HepG2 (cell line): ENCODE data around the gene C1R. TPM values are rescaled to one million over a fixed set of nuclear protein-coding genes. Genes with fewer than 3 reads are reported as not detected.

Experiments used
- BRCA1 ChIP-seq: sonication (generic); formaldehyde crosslinking; IDR thresholded peaks from 2 replicates; pipeline ENCODE4 v1.4.0; 2020; ENCODE audit warnings: missing genetic modification reagents
- IRF2 ChIP-seq: IDR thresholded peaks from 2 replicates; pipeline ENCODE4 v1.6.1; 2018; ENCODE audit warnings: missing genetic modification reagents, missing compliant biosample characterization
- JUN ChIP-seq: sonication (generic); formaldehyde crosslinking; IDR thresholded peaks from 2 replicates; pipeline ENCODE4 v1.4.0; 2020; ENCODE audit warnings: mild to moderate bottlenecking, missing genetic modification reagents
- MTA1 ChIP-seq: sonication (generic); formaldehyde crosslinking; IDR thresholded peaks from 2 replicates; pipeline ENCODE4 v1.4.0; 2020; ENCODE audit warnings: missing genetic modification reagents, mild to moderate bottlenecking, borderline replicate concordance
- MYC ChIP-seq: sonication (generic); formaldehyde crosslinking; IDR thresholded peaks from 2 replicates; pipeline ENCODE4 v1.9.0; 2021; ENCODE audit warnings: missing genetic modification reagents, borderline replicate concordance
- PHF8 ChIP-seq: sonication (generic); formaldehyde crosslinking; IDR thresholded peaks from 2 replicates; pipeline ENCODE4 v1.5.0; 2020; ENCODE audit warnings: missing genetic modification reagents
- PRDM15 ChIP-seq: sonication (generic); formaldehyde crosslinking; IDR thresholded peaks from 2 replicates; pipeline ENCODE4 v1.4.0; 2020; ENCODE audit warnings: missing genetic modification reagents
- RFXANK ChIP-seq: IDR thresholded peaks from 2 replicates; pipeline ENCODE4 v1.6.1; 2016
- RNF219 ChIP-seq: sonication (generic); formaldehyde crosslinking; IDR thresholded peaks from 2 replicates; pipeline ENCODE4 v1.5.0; 2020; ENCODE audit warnings: mild to moderate bottlenecking, missing genetic modification reagents
- SRSF9 ChIP-seq: fragments of 200-400 bp; formaldehyde crosslinking; IDR thresholded peaks from 2 replicates; pipeline ENCODE4 v1.6.1; 2018; ENCODE audit warnings: borderline replicate concordance, mild to moderate bottlenecking, low read depth, low read length; ENCODE audit not compliant: insufficient read depth, poor library complexity, severe bottlenecking
- TARDBP ChIP-seq: sonication (generic); formaldehyde crosslinking; IDR thresholded peaks from 2 replicates; pipeline ENCODE4 v1.8.0; 2022; ENCODE audit warnings: mild to moderate bottlenecking, missing genetic modification reagents
- TP53 ChIP-seq: sonication (generic); formaldehyde crosslinking; conservative IDR thresholded peaks from 2 replicates; pipeline ENCODE4 v1.4.0; 2020; ENCODE audit warnings: missing genetic modification reagents
- TSC22D2 ChIP-seq: sonication (generic); formaldehyde crosslinking; IDR thresholded peaks from 2 replicates; pipeline ENCODE4 v1.5.1; 2020; ENCODE audit warnings: missing genetic modification reagents, mild to moderate bottlenecking, borderline replicate concordance
- XBP1 ChIP-seq: sonication (generic); formaldehyde crosslinking; IDR thresholded peaks from 2 replicates; pipeline ENCODE4 v1.5.0; 2020; ENCODE audit warnings: missing genetic modification reagents
- ZNF205 ChIP-seq: IDR thresholded peaks from 2 replicates; pipeline ENCODE4 v1.6.1; 2018; ENCODE audit warnings: missing biosample characterization, missing genetic modification reagents
- ZNF232 ChIP-seq: sonication (generic); formaldehyde crosslinking; IDR thresholded peaks from 2 replicates; pipeline ENCODE4 v1.4.0; 2020; ENCODE audit warnings: missing genetic modification reagents, borderline replicate concordance
- ZNF574 ChIP-seq: sonication (generic); formaldehyde crosslinking; IDR thresholded peaks from 2 replicates; pipeline ENCODE4 v1.4.0; 2020; ENCODE audit warnings: missing genetic modification reagents
- ZNF577 ChIP-seq: sonication (generic); formaldehyde crosslinking; IDR thresholded peaks from 2 replicates; pipeline ENCODE4 v1.4.0; 2020; ENCODE audit warnings: mild to moderate bottlenecking, low read depth, missing genetic modification reagents, borderline replicate concordance
- ZNF580 ChIP-seq: IDR thresholded peaks from 2 replicates; pipeline ENCODE4 v1.6.1; 2016; ENCODE audit warnings: low read depth, borderline replicate concordance
- ZNF747 ChIP-seq: sonication (generic); formaldehyde crosslinking; IDR thresholded peaks from 2 replicates; pipeline ENCODE4 v1.8.1; 2023; ENCODE audit warnings: missing genetic modification reagents, mild to moderate bottlenecking, borderline replicate concordance
- ZZZ3 ChIP-seq: sonication (generic); formaldehyde crosslinking; IDR thresholded peaks from 2 replicates; pipeline ENCODE4 v1.4.0; 2020; ENCODE audit warnings: missing genetic modification reagents, mild to moderate bottlenecking, borderline replicate concordance
- polyA plus RNA-seq, 8 experiments: library from polyadenylated mRNA; depleted of rRNA in 3 of 8; stranded (reverse) in 7 of 8; unstranded in 1 of 8; fragments of >200 nt; fragmentation: Illumina TruSeq in 4 of 8; extraction: Trizol in 4 of 8; gene quantifications; 2 replicates each; pipeline versions ENCODE4 v1.2.1 to v1.2.3, GENCODE V29; 2011 to 2016; ENCODE audit warnings: low read depth in 4 of 8, missing spikeins in 1 of 8, mixed read lengths in 1 of 8; ENCODE audit not compliant: insufficient read depth in 1 of 8
- total RNA-seq, 5 experiments: library from RNA; depleted of rRNA; stranded (reverse); fragments of >200 nt; fragmentation: Illumina TruSeq; extraction: Trizol; gene quantifications; 2 replicates each; pipeline ENCODE4 v1.2.3, GENCODE V29; 2016; ENCODE audit warnings: low read depth in 1 of 5

Gene C1R
- total and polyA plus RNA-seq, 2 of the 13 experiments (the other 11 are each of a cell fraction or from before 2014, with no cell fraction given) = 3.5 to 6.5 TPM

- no peak for TF ChIP-seq PRDM15 (CRISPR knock-in tag)
- no peak for TF ChIP-seq ZNF747
- TF ChIP-seq PHF8 (CRISPR knock-in tag) = no peak
- TF ChIP-seq TARDBP (CRISPR knock-in tag) = peak; percentile 78
- TF ChIP-seq BRCA1 (CRISPR knock-in tag) = no peak
- no peak for TF ChIP-seq XBP1 (CRISPR knock-in tag)
- TF ChIP-seq JUN (CRISPR knock-in tag) = no peak
- TF ChIP-seq ZNF580 (CRISPR knock-in tag) = no peak; the same call in 1 of the 2 replicates
- peak; percentile 4; the same call in 1 of the 2 replicates for TF ChIP-seq MYC (CRISPR knock-in tag)
- no peak for TF ChIP-seq RFXANK (CRISPR knock-in tag)
- TF ChIP-seq ZNF205 (CRISPR knock-in tag) = no peak
- TF ChIP-seq MTA1 = no peak
- TF ChIP-seq ZNF232 (CRISPR knock-in tag) = 0 out of 2 replicates have a peak, but pooled peaks have one; percentile 63
- TF ChIP-seq TSC22D2 (CRISPR knock-in tag) = no peak
- no peak for TF ChIP-seq RNF219 (CRISPR knock-in tag)
- peak; percentile 54; the same call in 1 of the 2 replicates for TF ChIP-seq IRF2 (CRISPR knock-in tag)
- TF ChIP-seq SRSF9 = no peak
- TF ChIP-seq ZNF577 (CRISPR knock-in tag) = no peak
- TF ChIP-seq ZNF574 (CRISPR knock-in tag) = peak; percentile 77
- TF ChIP-seq TP53 = no peak
- no peak for TF ChIP-seq ZZZ3 (CRISPR knock-in tag)
These were observed 16.7 kb upstream of the C1R start, which contains the start of gene C1RL (continued) for GRCh38 chr12:7108796-7109571.
